ENCODE measurements around the gene FAM168A.

Gene FAM168A

GRCh38 chr11:73597956-73598718, at the start of gene FAM168A:
Gene FAM168A, minus strand, starts transcription at chr11:73598112. Its CDS starts 129,638 bp downstream, at chr11:73468474.
- DNase-seq (ENCODE audit: low read depth in 1 of 2, low spot score in 1 of 2), result peak; percentile 79 to 88

GRCh38 chr11:73647459-73648100, 49.7 kb upstream of the FAM168A start:
- peak; percentile 75 to 87 for DNase-seq (ENCODE audit: low read depth in 1 of 2, low spot score in 1 of 2)

- no peak for DNase-seq (ENCODE audit: low read depth in 1 of 2, low spot score in 1 of 2)
These were observed 48.2 kb upstream of the FAM168A start, which contains the start of gene PLEKHB1 for GRCh38 chr11:73645972-73646631. Gene PLEKHB1, plus strand, starts transcription at chr11:73646581. Its CDS starts 28 bp downstream, at chr11:73646609.

- no peak for DNase-seq (ENCODE audit: low read depth in 1 of 2, low spot score in 1 of 2)
These were observed 47.4 kb upstream of the FAM168A start for GRCh38 chr11:73645121-73645969.

- DNase-seq (ENCODE audit: low read depth in 1 of 2, low spot score in 1 of 2), result no peak
These were observed 43.8 kb upstream of the FAM168A start for GRCh38 chr11:73641668-73642067.

GRCh38 chr11:73640592-73640991, 42.7 kb upstream of the FAM168A start:
- no peak for DNase-seq (ENCODE audit: low read depth in 1 of 2, low spot score in 1 of 2)

GRCh38 chr11:73637012-73637411, 39.1 kb upstream of the FAM168A start:
- no peak for DNase-seq (ENCODE audit: low read depth in 1 of 2, low spot score in 1 of 2)

GRCh38 chr11:73636249-73636648, 38.3 kb upstream of the FAM168A start:
- DNase-seq (ENCODE audit: low read depth in 1 of 2, low spot score in 1 of 2), result no peak

GRCh38 chr11:73635721-73636120, 37.8 kb upstream of the FAM168A start:
- DNase-seq (ENCODE audit: low read depth in 1 of 2, low spot score in 1 of 2), result no peak

- DNase-seq (ENCODE audit: low read depth in 1 of 2, low spot score in 1 of 2), result no peak
These were observed 36.1 kb upstream of the FAM168A start for GRCh38 chr11:73633999-73634398.

- DNase-seq (ENCODE audit: low read depth in 1 of 2, low spot score in 1 of 2), result no peak
These were observed 35.1 kb upstream of the FAM168A start for GRCh38 chr11:73632996-73633395.

- no peak for DNase-seq (ENCODE audit: low read depth in 1 of 2, low spot score in 1 of 2)
These were observed 32.0 kb upstream of the FAM168A start for GRCh38 chr11:73629907-73630306.

- peak; percentile 28 to 64 for DNase-seq (ENCODE audit: low read depth in 1 of 2, low spot score in 1 of 2)
These were observed 27.9 kb upstream of the FAM168A start for GRCh38 chr11:73625696-73626318.

- DNase-seq (ENCODE audit: low read depth in 1 of 2, low spot score in 1 of 2), result no peak
These were observed 25.8 kb upstream of the FAM168A start for GRCh38 chr11:73623686-73624085.

- no peak for DNase-seq (ENCODE audit: low read depth in 1 of 2, low spot score in 1 of 2)
These were observed 25.1 kb upstream of the FAM168A start for GRCh38 chr11:73622926-73623593.

GRCh38 chr11:73614591-73614990, 16.7 kb upstream of the FAM168A start:
- DNase-seq (ENCODE audit: low read depth in 1 of 2, low spot score in 1 of 2), result no peak

GRCh38 chr11:73612601-73613140, 14.8 kb upstream of the FAM168A start:
- DNase-seq (ENCODE audit: low read depth in 1 of 2, low spot score in 1 of 2), result no peak

- DNase-seq (ENCODE audit: low read depth in 1 of 2, low spot score in 1 of 2), result no peak
These were observed 937 bp upstream of the FAM168A start for GRCh38 chr11:73598719-73599379.

GRCh38 chr11:73597336-73597955, 466 bp downstream of the FAM168A start:
- no peak for DNase-seq (ENCODE audit: low read depth in 1 of 2, low spot score in 1 of 2)

All from activated CD4-positive, alpha-beta T cell treated with anti-CD3 and anti-CD28 coated beads, Interleukin-2, amount 50 U/mL, for 24 hours (primary cell).